Gastroesophageal sphincter (tissue), 4 donors: ENCODE measurements around the gene GOLPH3. TPM values are rescaled to one million over a fixed set of nuclear protein-coding genes. Genes with fewer than 3 reads are reported as not detected.

Experiments used
- ATAC-seq: fragments of 150-250 bp; one replicate; pipeline ENCODE4 v1.9.1; 2016; ENCODE audit warnings: mild to moderate bottlenecking, moderate library complexity
- H3K27ac ChIP-seq, 4 donors: fragments of 200-600 bp; sonication (generic) in 3 of 4; 1 replicate in 3 of 4; 2 replicates in 1 of 4; pipeline ENCODE4 v1.5.1; 2016 to 2019
- H3K27me3 ChIP-seq: fragments of 200-600 bp; sonication (generic); one replicate; pipeline ENCODE4 v1.5.1; 2019
- H3K36me3 ChIP-seq, 2 donors: fragments of 200-600 bp; sonication (generic); one replicate each; pipeline ENCODE4 v1.5.1; 2019; ENCODE audit warnings: control low read depth in 1 of 2
- H3K4me1 ChIP-seq, 3 donors: fragments of 200-600 bp; sonication (generic); 1 replicate in 2 of 3; 2 replicates in 1 of 3; pipeline ENCODE4 v1.5.1; 2016 to 2019; ENCODE audit warnings: control low read depth in 2 of 3
- H3K4me3 ChIP-seq, 2 donors: fragments of 200-600 bp; sonication (generic); one replicate each; pipeline ENCODE4 v1.5.1; 2019; ENCODE audit warnings: mild to moderate bottlenecking in 1 of 2, moderate library complexity in 1 of 2
- H3K9me3 ChIP-seq, 3 donors: fragments of 200-600 bp; sonication (generic); one replicate each; pipeline ENCODE4 v1.5.1; 2017 to 2019; ENCODE audit warnings: control low read depth in 2 of 3
- CTCF ChIP-seq, 4 experiments: fragments of 200-600 bp in 2 of 4; fragments of 450-650 bp in 2 of 4; sonication (generic) in 1 of 4; IDR thresholded peaks; one replicate each; pipeline ENCODE4 v1.5.1; 2017 to 2019; ENCODE audit warnings: antibody characterized with exemption in 4 of 4, mild to moderate bottlenecking in 2 of 4, moderate library complexity in 2 of 4
- EP300 ChIP-seq: sonication (generic); formaldehyde crosslinking; IDR thresholded peaks from one replicate; pipeline ENCODE4 v1.6.1; 2017; ENCODE audit warnings: antibody characterized with exemption, mild to moderate bottlenecking
- POLR2A ChIP-seq, 2 donors: fragments of 450-650 bp; IDR thresholded peaks; one replicate each; pipeline ENCODE4 v1.6.1; 2017; ENCODE audit warnings: antibody characterized with exemption in 2 of 2, mild to moderate bottlenecking in 2 of 2, moderate library complexity in 1 of 2
- POLR2AphosphoS5 ChIP-seq: sonication (generic); formaldehyde crosslinking; IDR thresholded peaks from one replicate; pipeline ENCODE4 v1.6.1; 2017; ENCODE audit warnings: antibody characterized with exemption
- WGBS, 2 donors: methylation state at CpG; one replicate each; pipeline ENCODE4 v1.1.5; 2018; ENCODE audit warnings: low coverage in 1 of 2; 5-methylcytosine and 5-hydroxymethylcytosine counted together
- total RNA-seq, 4 donors: library from RNA; depleted of rRNA; stranded (reverse); fragments of >200 nt; gene quantifications; one replicate each; pipeline ENCODE4 v1.1.0, GENCODE V29; 2016

Gene GOLPH3
- total RNA-seq, 4 donors from 2014 or later, result 144 to 277 (median 203) TPM

- no peaks in the 10 kb centered on the region for H3K27me3 ChIP-seq
- WGBS, 2 donors, result 68 to 89% methylated on average over 2 to 5 of the region's 5 CpGs
- H3K9me3 ChIP-seq, result no peaks in the 10 kb centered on the region
- H3K4me1 ChIP-seq, result peaks cover 0 to 37% (median 12%) of the 10 kb centered on the region in 3 donors
- TF ChIP-seq CTCF (IDR thresholded peaks at IDR 0.05) (no peak), POLR2AphosphoS5 (no peak), POLR2A (IDR thresholded peaks at IDR 0.05) (no peak), EP300 (no peak)
- peaks cover 0 to 38% of the 10 kb centered on the region in 2 donors for H3K36me3 ChIP-seq
- peak overlapping the region in 3 of 4 donors; percentile 40 to 59 (median 48) for H3K27ac ChIP-seq
- H3K4me3 ChIP-seq, result no peak overlapping the region
- ATAC-seq, result no peak
Observed at GRCh38 chr5:32094691-32095090, 79.4 kb downstream of the GOLPH3 start.

- Histone ChIP-seq H3K4me3 (no peak overlapping the region), H3K9me3 (no peaks in the 10 kb centered on the region), H3K27me3 (no peaks in the 10 kb centered on the region), H3K27ac (no peak overlapping the region), H3K36me3 (peaks cover 0 to 38% of the 10 kb centered on the region in 2 donors), H3K4me1 (peaks cover 0 to 22% (median 12%) of the 10 kb centered on the region in 3 donors)
- ATAC-seq, result peak; percentile 79
- WGBS, 2 donors, result 52 to 61% methylated on average over 11 to 15 of the region's 20 CpGs
- TF ChIP-seq POLR2A (IDR thresholded peaks at IDR 0.05) (no peak), CTCF (IDR thresholded peaks at IDR 0.05) (peak in 3 of 4 experiments; percentile 71 to 82 (median 77)), POLR2AphosphoS5 (no peak)
Observed at GRCh38 chr5:32092938-32093812, 80.9 kb downstream of the GOLPH3 start.

- WGBS, 2 donors, result 78 to 100% methylated on average over 1 to 7 of the region's 17 CpGs
- Histone ChIP-seq H3K36me3 (peaks cover 0 to 45% of the 10 kb centered on the region in 2 donors), H3K4me1 (peaks cover 0 to 19% (median 12%) of the 10 kb centered on the region in 3 donors), H3K27me3 (no peaks in the 10 kb centered on the region), H3K4me3 (no peak overlapping the region), H3K27ac (no peak overlapping the region), H3K9me3 (no peaks in the 10 kb centered on the region)
- ATAC-seq, result no peak
- TF ChIP-seq EP300, result no peak
- no peak for TF ChIP-seq POLR2A (IDR thresholded peaks at IDR 0.05)
- TF ChIP-seq CTCF (IDR thresholded peaks at IDR 0.05), result no peak
- TF ChIP-seq POLR2AphosphoS5, result no peak
Observed at GRCh38 chr5:32090755-32091128, 83.4 kb downstream of the GOLPH3 start.

GRCh38 chr5:32090026-32090754, 83.9 kb downstream of the GOLPH3 start:
- no peaks in the 10 kb centered on the region for H3K9me3 ChIP-seq

More at GRCh38 chr5:32090026-32090754, 83.9 kb downstream of the GOLPH3 start:
- Histone ChIP-seq H3K4me1 (peaks cover 0 to 13% (median 9%) of the 10 kb centered on the region in 3 donors), H3K36me3 (peaks cover 0 to 45% of the 10 kb centered on the region in 2 donors), H3K27me3 (no peaks in the 10 kb centered on the region), H3K4me3 (no peak overlapping the region), H3K27ac (no peak overlapping the region)
- WGBS, 2 donors, result 73% methylated on average over 7 of the region's 24 CpGs; no CpG with 5 or more reads in 1 of the 2 donors
- ATAC-seq, result no peak
- TF ChIP-seq POLR2A (IDR thresholded peaks at IDR 0.05), result no peak
- TF ChIP-seq EP300, result no peak
- TF ChIP-seq CTCF (IDR thresholded peaks at IDR 0.05), result no peak
- TF ChIP-seq POLR2AphosphoS5, result no peak
